Kasumi-1 (cell line): ENCODE results near the gene GCDH.
"Not testable (repeated sequence)": the region's sequence is repeated elsewhere in the genome, so short reads cannot be mapped to it uniquely, and the experiment has no call there.

Experiments used
- DNase-seq, 2 experiments: peaks; one replicate each; lab custom pipeline; 2025; lab: John Stamatoyannopoulos, UW

The GCDH gene

GRCh38 chr19:12907166-12907565 lies 16.2 kb downstream of the GCDH start:
- DNase-seq, result no peak

DNA sequence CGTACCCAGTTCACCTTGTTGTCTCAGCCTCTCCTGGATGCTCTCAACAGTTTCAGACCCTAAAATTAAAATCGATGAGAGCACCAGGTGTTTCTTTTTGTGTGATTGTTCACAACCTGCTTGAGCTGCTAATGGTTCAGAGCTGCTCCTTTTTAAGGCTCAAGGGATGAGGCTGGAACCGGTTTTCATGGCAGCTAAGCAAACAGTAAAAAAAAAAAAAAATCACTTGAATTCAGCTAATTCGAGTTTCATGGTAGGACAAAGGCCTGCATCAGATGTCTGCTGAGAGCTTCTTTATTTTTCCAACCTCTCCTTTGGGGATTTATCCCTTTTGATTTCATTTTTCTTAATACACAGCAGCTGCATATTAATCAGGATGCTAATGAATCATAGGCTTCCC lies 21.6 kb downstream of the GCDH start:
- DNase-seq, result no peak

DNA sequence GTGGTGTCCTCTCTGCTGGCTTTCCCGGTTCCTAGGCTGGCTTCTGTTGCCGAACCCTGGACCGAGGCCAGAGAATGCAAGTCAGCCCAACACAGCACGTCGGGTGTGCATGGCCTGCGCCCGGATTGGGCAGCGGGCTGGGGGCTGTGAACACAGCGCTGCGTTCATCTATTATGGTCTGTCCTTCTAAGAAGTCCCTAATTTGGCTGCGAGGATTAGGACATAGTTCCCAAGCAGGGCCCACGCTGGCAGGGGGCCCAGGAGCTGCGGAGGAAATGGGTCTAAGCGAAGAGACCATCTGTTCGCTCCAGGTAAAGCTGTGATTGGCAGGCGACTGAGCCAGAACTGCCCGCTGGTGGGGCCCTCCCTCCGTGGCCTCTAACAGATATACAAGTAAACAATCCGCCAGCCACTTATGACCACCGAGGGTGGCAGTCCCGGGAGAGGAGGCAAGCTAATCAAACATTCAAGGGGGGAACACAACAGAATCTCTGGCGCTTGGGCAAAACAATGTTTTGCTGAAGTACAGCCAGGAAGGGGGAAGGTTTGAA lies 22.1 kb downstream of the GCDH start:
- DNase-seq, result peak; percentile 79

GRCh38 chr19:12913851-12914690 lies 23.1 kb downstream of the GCDH start:
- peak; percentile 97 to 98 for DNase-seq

DNA sequence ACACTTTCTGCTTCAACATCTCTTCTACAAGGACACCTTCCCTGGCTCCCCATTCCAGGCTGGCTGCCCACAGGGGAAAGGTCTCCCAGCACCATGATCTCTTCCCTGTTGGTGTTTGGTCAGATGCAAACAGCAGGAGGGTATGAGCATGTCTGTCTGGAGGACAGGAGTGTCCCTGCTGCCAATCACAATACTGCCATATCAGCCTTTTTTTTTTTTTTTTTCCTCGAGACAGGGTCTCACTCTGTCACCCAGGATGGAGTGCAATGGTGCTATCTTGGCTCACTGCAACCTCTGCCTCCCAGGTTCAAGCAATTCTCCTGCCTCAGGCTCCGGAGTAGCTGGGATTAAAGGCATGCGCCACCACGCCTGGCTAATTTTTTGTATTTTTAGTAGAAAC lies 24.9 kb downstream of the GCDH start:
- DNase-seq, result not testable (repeated sequence)

DNA sequence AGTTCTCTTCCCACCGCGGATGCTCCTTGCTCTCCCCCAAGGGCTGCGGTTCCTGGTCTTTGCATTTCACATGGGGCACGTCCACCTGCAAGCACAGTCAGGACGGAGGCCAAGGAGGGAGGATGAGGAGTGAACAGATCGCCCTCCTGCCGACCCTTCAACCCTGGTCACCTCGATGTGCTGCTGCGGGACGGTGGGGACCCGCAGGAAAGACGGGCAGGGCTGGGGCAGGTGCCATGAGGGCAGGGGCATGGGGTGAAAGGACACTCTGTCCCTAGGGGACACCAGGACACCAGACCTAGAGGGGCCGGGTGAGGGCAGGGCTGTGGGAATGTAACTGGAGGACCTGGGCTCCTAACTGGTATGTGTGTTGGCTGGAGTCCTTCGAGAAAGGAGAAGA lies 27.3 kb downstream of the GCDH start:
- no peak for DNase-seq

- no peak for DNase-seq
These were observed 30.1 kb downstream of the GCDH start for GRCh38 chr19:12921047-12921446.

GRCh38 chr19:12922959-12923358 lies 32.0 kb downstream of the GCDH start:
- DNase-seq, result no peak

GRCh38 chr19:12924621-12925310 lies 33.8 kb downstream of the GCDH start:
- DNase-seq, result no peak

DNA sequence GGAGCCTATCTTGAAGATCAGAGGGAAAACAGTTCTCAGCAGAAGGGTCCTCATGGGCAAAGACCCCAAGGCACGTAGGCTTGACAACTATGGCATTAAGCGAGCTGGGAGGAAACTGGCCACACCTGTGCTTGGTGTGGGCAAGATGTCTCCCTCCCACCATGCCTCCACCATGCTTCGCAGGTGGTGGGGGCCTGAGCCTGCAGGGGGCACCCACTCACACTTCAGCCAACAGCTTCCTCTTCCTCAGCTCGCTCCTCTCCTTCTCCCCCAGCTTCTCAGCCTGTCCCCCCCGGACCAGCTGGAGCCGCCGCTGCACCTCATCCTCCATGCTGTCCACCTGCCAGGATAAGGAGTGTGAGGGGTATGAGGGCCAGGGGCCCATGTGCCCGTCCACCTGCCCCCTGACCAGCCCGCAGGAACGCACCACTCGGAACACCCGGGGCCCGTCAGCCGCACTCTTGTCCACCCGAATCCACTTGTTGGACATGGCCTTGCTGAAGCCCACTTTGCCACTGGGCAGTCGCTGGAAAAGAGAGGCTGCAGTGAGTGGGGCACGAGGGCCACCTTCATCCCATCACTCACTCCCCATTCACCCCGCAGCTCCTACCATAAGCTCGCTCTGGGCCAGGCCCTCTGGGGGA lies 39.2 kb downstream of the GCDH start:
- DNase-seq, result peak; percentile 21 to 46

- DNase-seq, result peak in 1 of 2 experiments; percentile 26
These were observed 41.7 kb downstream of the GCDH start for GRCh38 chr19:12932392-12933286.

DNA sequence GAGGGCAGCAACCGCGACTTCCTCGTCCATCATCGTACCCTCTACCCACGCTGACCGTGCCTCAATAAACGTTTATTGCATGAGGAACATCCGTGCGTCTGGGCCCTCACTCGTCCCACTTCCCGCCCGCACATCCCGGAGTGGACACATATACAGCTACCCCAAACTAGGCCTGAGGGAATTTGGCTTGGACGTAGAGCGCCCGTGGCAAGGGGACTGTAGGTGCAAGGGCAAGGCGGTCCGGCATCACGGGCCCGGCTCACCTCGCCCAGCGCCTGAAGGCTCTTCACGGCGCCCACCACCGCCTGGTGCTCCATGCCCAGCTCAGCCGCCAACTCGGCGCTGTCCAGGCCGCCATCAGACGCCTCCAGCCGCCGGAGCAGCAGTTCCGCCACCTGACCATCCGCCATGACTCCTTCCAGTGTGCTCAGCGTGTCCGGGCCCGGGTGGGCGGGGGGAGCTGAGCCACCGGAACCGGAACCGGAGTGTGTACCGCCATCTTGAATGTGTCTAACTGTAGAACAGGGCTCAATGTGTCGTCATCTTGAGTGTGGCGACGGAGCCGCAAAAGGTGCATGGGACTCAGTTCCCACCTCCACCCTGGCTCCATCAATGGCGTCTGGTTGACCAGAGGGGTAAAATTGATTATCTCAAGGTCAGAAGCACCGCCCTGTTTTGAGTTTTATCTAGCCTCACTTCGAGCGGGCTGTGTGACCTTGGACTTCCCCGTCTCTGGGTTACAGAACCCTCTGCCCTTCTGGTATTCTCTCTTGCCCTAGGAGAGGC lies 42.5 kb downstream of the GCDH start, which contains the start of gene FARSA:
FARSA (minus strand) TSS at position 425 of the 786 bp plus-strand sequence; CDS start at position 410, 15 bp downstream.
- peak; percentile 88 to 89 for DNase-seq

- no peak for DNase-seq
These were observed 44.1 kb downstream of the GCDH start for GRCh38 chr19:12935071-12935470.

DNA sequence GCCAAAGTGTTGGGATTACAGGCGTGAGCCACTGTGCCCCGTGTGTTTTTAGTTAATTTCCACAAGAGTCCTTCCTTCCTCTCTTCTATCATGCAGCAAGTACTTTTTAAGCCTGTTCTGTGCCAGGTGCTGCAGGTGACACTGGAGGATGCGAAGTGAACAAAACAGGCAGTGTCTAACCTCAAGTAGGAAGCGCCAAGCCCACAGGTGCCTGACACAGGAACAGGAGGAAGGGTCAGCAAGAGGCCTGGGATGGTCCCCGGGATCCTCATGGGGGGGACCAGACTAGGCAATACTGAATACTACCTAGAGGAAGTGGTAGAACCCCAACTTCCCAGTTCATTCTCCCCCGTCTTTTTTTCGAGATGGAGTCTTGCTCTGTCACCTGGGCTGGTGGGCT lies 45.6 kb downstream of the GCDH start:
- peak in 1 of 2 experiments; percentile 29 for DNase-seq

DNA sequence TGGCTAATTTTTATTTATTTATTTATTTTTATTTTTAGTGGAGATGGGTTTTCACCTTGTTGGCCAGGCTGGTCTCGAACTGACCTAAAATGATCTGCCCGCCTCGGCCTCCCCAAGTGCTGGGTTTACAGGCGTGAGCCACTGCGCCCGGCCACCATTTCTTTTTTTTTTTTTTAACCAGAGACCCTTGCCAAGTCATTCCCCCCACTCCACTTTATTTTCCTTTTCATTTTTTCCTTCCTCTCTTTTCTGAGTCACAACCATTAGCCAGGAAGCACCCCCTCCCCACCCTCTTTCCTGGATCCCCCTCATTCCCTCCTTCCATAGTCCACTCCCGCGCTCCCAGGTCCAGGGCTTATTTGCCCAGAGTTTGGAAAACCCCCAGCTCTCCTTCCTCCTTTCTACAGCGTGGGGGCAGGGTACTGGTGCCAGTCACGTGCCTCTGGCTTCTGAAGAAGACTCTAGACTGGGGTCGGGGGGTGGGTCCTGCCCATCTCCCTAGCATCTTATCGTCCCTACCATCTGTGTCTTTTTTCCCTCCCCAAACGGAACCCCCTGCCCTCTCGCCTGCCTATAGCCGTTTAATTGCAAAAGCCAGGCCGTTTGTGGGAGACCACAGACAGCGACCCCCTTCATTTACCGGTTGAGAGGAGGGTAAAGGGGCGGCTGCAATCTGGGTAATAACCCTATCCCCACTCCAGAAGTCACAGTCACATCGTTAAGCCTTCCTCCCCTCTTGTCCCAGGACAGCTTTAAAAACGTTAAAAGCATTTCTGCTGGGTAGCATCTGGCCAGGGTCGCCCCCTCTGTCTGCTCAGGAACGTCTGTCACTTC lies 46.4 kb downstream of the GCDH start:
- DNase-seq, result peak; percentile 96 to 98

DNA sequence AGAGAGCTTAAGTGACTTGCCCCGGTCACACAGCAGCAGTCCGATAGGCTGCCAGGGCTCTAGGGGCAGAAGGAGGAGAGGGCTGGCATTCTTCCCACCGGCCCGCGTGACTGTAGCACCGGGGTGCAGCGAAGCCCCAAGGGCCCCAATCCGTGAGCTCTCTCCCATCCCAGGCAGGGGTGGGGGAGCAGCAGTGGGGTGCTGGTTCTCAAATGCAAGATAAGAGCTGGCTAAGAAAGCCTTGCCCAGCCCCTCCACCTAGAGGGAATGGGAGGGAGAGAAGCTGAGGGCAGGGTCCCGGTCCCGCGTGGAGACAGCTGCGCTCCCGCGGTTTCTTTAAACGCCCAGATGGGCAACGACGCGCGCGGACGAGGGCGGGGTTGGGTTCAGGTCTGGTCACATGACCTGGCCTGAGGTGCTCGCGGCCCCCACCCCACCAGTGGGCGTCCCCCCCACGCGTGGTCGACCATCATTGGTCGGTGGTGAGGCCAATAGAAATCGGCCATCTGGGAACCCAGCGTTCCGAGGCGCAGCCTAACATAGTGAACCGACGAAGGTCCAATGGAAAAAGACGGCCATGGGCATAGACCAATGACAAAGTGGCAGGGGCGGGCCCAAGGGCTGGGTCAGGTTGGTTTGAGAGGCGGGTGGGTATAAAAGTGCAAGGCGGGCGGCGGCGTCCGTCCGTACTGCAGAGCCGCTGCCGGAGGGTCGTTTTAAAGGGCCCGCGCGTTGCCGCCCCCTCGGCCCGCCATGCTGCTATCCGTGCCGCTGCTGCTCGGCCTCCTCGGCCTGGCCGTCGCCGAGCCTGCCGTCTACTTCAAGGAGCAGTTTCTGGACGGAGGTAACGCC lies 47.2 kb downstream of the GCDH start, which contains the start of gene CALR:
CALR (plus strand) TSS at position 683 of the 852 bp plus-strand sequence; CDS start at position 754, 71 bp downstream.
- DNase-seq, result peak; percentile 97

DNA sequence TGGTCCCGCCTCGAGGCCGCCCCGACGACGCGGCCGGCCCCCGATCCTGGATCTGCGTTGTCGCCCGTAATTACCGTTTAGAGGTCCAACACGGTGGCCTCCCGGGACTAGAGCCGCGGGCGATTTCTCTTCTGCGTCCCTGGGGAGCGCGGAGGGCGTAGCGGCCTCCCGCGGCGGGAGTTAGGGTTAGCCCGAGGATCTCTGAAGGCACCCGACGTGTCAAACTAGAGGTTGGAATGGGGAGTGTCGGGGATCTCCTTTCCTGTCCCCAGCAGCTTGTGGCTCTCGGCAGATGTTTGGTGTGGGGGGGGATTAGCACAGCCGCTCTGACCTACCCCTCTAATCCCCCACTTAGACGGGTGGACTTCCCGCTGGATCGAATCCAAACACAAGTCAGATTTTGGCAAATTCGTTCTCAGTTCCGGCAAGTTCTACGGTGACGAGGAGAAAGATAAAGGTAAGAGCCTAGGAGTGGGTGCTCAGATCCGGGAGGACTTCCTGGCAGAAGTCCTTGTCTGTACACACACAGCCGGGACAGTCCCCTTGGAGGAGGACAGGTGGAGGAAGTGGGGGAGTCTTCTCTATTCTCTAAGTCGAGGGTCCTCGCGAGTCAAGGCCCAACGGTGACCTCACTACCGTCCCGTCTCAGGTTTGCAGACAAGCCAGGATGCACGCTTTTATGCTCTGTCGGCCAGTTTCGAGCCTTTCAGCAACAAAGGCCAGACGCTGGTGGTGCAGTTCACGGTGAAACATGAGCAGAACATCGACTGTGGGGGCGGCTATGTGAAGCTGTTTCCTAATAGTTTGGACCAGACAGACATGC lies 48.0 kb downstream of the GCDH start:
- peak in 1 of 2 experiments; percentile 38 for DNase-seq
